Activated CD4-positive, alpha-beta T cell treated with anti-CD3 and anti-CD28 coated beads for 24 hours (primary cell): ENCODE data around the gene NEUROG1.

Experiments
- DNase-seq, 2 donors: peaks; one replicate each; pipeline ENCODE4 v3.0.0-alpha.2; 2020; ENCODE audit warnings: low read depth in 2 of 2

The NEUROG1 gene

GRCh38 chr5:135493406-135494180 is 42.2 kb downstream of the NEUROG1 start:
- DNase-seq, result no peak

- DNase-seq, result no peak
Observed at GRCh38 chr5:135492319-135492626, 43.5 kb downstream of the NEUROG1 start.

GRCh38 chr5:135491552-135492318 is 44.0 kb downstream of the NEUROG1 start:
- DNase-seq, result no peak

GRCh38 chr5:135491038-135491551 is 44.7 kb downstream of the NEUROG1 start:
- DNase-seq, result no peak

- DNase-seq, result no peak
Observed at GRCh38 chr5:135490245-135491037, 45.3 kb downstream of the NEUROG1 start.

- DNase-seq, result no peak
Observed at GRCh38 chr5:135489466-135490244, 46.1 kb downstream of the NEUROG1 start.

- DNase-seq, result no peak
Observed at GRCh38 chr5:135488727-135489465, 46.9 kb downstream of the NEUROG1 start.

GRCh38 chr5:135487839-135488514 is 47.8 kb downstream of the NEUROG1 start:
- no peak for DNase-seq

GRCh38 chr5:135487037-135487395 is 48.7 kb downstream of the NEUROG1 start:
- DNase-seq, result no peak

GRCh38 chr5:135486131-135487036 is 49.4 kb downstream of the NEUROG1 start:
- no peak for DNase-seq

- no peak for DNase-seq
Observed at GRCh38 chr5:135484674-135485086, 51.1 kb downstream of the NEUROG1 start.
